Measurements from ENCODE around the gene POU2F1. TPM values are rescaled to one million over a fixed set of nuclear protein-coding genes. Genes with fewer than 3 reads are reported as not detected.

POU2F1 gene
- total and polyA plus RNA-seq, 12 donors: 1.3 to 13.9 (median 10.1) TPM

DNA sequence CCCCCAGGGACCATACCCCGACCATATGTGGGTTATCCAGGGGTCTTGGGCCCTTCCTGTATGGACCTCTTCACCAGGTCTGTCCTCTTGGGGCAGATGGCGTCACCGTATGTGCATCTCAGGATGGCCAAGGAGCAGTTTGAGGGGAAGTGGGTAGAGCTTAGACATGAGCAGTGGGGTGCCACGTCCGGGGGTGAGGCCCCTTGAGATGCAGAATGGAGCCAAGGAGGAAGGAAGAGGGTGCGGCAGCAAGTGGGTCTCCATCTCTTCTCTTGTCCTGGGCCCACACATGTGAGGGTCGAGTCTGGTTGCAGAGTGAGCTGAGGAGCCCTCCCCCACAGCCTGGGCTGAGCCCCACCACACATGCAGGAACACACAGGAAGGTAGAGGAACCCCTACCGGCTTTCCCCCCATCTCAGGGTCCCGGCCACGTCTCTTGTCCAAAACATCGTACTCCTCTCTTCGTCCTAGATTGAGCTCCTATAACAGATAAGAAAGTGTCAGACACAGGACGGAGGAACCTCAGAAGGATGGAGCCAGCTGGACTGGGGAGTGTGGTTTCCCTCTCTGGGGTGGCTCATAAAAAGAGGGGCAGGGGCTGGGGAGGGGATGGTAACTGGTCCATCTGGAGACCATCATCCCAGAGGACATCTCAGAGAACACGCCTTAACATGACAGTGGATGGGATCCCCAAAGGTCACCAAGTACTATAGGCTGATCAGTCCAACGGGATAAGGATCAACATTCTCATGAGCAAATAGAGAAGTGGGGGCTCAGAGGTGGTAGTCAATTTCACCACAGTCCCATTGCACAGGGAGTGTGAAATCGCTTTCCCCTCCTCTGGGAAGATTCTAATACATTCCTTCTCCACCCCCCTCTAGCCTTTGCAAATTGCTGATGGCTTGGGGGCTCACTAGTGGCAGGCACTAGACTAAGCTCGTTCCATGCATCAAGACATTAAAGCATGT is 217.8 kb downstream of the POU2F1 start:
- Histone ChIP-seq H3K36me3 (no peaks in the 10 kb centered on the region), H3K9me3 (no peaks in the 10 kb centered on the region), H3K27me3 (peaks cover 0 to 24% (median 11%) of the 10 kb centered on the region in 7 donors), H3K4me1 (peaks cover 0 to 19% (median 9%) of the 10 kb centered on the region in 9 donors), H3K27ac (no peak overlapping the region), H3K4me3 (no peak overlapping the region)
- intact Hi-C loops (cut with DNase I): no loop called here
- 77 to 81% methylated on average over 17 of the region's 17 CpGs for WGBS, 2 donors
- ATAC-seq (no peak), DNase-seq (no peak)
- TF ChIP-seq, protein P1, sequence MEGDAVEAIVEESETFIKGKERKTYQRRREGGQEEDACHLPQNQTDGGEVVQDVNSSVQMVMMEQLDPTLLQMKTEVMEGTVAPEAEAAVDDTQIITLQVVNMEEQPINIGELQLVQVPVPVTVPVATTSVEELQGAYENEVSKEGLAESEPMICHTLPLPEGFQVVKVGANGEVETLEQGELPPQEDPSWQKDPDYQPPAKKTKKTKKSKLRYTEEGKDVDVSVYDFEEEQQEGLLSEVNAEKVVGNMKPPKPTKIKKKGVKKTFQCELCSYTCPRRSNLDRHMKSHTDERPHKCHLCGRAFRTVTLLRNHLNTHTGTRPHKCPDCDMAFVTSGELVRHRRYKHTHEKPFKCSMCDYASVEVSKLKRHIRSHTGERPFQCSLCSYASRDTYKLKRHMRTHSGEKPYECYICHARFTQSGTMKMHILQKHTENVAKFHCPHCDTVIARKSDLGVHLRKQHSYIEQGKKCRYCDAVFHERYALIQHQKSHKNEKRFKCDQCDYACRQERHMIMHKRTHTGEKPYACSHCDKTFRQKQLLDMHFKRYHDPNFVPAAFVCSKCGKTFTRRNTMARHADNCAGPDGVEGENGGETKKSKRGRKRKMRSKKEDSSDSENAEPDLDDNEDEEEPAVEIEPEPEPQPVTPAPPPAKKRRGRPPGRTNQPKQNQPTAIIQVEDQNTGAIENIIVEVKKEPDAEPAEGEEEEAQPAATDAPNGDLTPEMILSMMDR (IDR thresholded peaks at IDR 0.05): no peak

DNA sequence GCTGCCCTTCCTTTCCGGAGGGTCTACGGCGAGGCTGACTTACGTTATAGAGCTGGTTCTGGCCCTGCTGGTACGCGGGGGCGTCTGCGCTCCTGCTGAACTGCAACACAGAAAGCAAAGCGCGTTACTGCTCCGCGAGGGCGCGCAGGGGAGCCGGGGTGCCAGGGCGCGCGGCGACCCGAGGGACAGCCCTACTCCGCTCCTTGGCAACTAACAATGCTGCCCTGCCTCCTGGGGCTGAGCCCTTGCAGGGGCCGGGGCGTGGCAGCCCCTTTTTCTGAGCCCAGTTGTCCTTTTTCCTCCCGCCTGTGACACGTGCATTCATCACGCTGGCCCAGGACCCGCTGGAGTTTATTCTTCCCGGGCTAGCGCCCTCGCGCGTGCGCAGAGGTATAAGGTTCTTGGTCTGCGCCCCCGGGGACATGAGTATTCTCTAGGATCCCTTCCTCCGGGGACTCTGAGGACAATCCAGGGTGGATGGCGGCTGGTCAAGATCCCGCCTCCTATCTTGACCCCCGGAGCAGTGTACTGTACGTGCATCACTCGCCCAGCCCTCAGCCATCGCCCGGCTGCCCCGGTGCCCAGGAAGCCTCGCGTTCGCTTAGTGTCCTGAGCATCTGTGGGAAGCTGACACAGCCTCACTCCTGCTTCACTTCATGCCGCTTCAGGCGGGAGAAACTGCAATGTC is 218.8 kb downstream of the POU2F1 start:
- peak in 1 of 2 donors; percentile 43 for DNase-seq
- intact Hi-C loops (cut with DNase I): no loop called here

DNA sequence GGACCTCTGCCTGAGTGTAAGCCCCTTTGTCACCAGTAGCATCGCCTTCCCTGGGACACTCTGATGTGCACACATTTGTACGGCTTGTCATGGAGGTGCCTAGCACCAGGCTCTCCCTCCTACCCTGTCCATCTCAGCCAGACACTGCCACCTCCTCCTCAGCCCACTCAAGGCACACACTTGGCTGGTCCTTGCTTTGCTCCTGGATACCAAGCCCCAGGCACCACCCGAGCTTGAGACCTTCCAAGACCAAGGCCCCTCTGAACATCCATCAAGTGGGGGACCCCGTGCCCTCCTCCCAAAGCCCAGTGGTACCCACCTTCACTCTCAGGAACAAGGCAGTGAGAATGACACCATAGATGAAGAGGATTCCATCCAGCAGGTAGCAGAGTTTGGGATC is 219.7 kb downstream of the POU2F1 start:
- H3K27ac ChIP-seq: no peak overlapping the region
- ATAC-seq: no peak
- H3K9me3 ChIP-seq: no peaks in the 10 kb centered on the region
- TF ChIP-seq, protein P1 (IDR thresholded peaks at IDR 0.05): no peak
- 97 to 98% methylated on average over 4 of the region's 4 CpGs for WGBS, 2 donors
- no peak for DNase-seq
- H3K36me3 ChIP-seq: no peaks in the 10 kb centered on the region
- H3K27me3 ChIP-seq: peaks cover 0 to 20% (median 11%) of the 10 kb centered on the region in 7 donors
- intact Hi-C loops (cut with DNase I): loop anchor here in 8 of 10 donors (2.0 to 10.0 kb wide), 7 partner anchors 38 to 374 kb away; no protein-coding TSS in a partner anchor
- peaks cover 0 to 19% (median 9%) of the 10 kb centered on the region in 9 donors for H3K4me1 ChIP-seq
- no peak overlapping the region for H3K4me3 ChIP-seq

More for the DNA sequence above, 218.8 kb downstream of the POU2F1 start:
- H3K9me3 ChIP-seq: no peaks in the 10 kb centered on the region
- peaks cover 0 to 20% (median 11%) of the 10 kb centered on the region in 7 donors for H3K27me3 ChIP-seq
- 5 to 7% methylated on average over 49 of the region's 49 CpGs for WGBS, 2 donors
- H3K4me3 ChIP-seq: peak overlapping the region in 8 of 10 donors; percentile 22 to 48 (median 44)
- H3K27ac ChIP-seq: no peak overlapping the region
- TF ChIP-seq, protein P1 (IDR thresholded peaks at IDR 0.05): peak in 3 of 9 donors; percentile 21 to 33 (median 22)
- no peaks in the 10 kb centered on the region for H3K36me3 ChIP-seq
- peak in 7 of 8 donors; percentile 10 to 44 (median 38) for ATAC-seq
- H3K4me1 ChIP-seq: peaks cover 0 to 19% (median 9%) of the 10 kb centered on the region in 9 donors

DNA sequence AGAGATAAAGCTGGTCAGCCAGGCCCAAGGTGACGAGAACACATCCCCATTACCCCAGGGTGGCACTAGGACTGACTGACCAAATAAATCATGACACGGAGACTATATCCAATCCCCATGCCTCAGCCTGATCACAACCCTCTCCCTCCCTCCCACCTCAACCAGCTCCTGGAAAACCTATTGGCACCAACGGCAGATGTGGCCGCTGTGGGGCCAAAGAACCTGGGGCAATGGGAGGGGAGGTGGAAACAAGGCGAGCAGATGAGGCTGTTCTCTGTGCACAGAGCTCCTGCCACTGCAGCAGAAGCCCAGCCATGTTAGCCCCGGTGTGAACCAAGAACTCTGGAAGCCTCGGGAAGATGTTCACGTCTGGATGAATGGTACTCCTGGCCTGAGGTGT is 220.1 kb downstream of the POU2F1 start:
- Histone ChIP-seq H3K9me3 (no peaks in the 10 kb centered on the region), H3K36me3 (no peaks in the 10 kb centered on the region), H3K4me1 (peaks cover 0 to 19% (median 9%) of the 10 kb centered on the region in 9 donors), H3K4me3 (no peak overlapping the region), H3K27ac (no peak overlapping the region), H3K27me3 (peaks cover 0 to 24% (median 11%) of the 10 kb centered on the region in 7 donors)
- DNase-seq (no peak), ATAC-seq (no peak)
- WGBS, 2 donors: 91 to 95% methylated on average over 8 of the region's 8 CpGs
- TF ChIP-seq, protein P1 (IDR thresholded peaks at IDR 0.05): no peak
- intact Hi-C loops (cut with DNase I): loop anchor here (1.0 to 10.0 kb wide), 9 partner anchors 38 to 374 kb away; no protein-coding TSS in a partner anchor
